ENCODE data around the gene TSPEAR. TPM values are rescaled to one million over a fixed set of nuclear protein-coding genes. Genes with fewer than 3 reads are reported as not detected.
"Not testable (repeated sequence)": the region's sequence is repeated elsewhere in the genome, so short reads cannot be mapped to it uniquely, and the experiment has no call there.

Gene TSPEAR
- total RNA-seq, 1 experiment from 2014 or later: not detected

- intact Hi-C loops (cut with micrococcal nuclease): no loop called here
- Mint-ChIP-seq H3K36me3 (ENCODE audit: insufficient read depth, unreplicated experiment) (no peaks in the 10 kb centered on the region), H3K27me3 (ENCODE audit: insufficient read depth, unreplicated experiment) (peaks cover 8% of the 10 kb centered on the region), H3K4me3 (ENCODE audit: unreplicated experiment) (no peak overlapping the region), H3K27ac (ENCODE audit: low read depth, unreplicated experiment) (no peak overlapping the region), H3K4me1 (ENCODE audit: insufficient read depth, unreplicated experiment) (no peaks in the 10 kb centered on the region), H3K9me3 (ENCODE audit: unreplicated experiment) (peaks cover 49% of the 10 kb centered on the region)
- DNase-seq (ENCODE audit: unreplicated experiment): no peak
- no TSS peak for BruUV-seq (replicated peaks)
- POLR2A ChIA-PET: no interaction called here
- CTCF ChIA-PET: no interaction called here
- no peak for TF ChIP-seq CTCF (IDR thresholded peaks at IDR 0.05; ENCODE audit: unreplicated experiment)
These were observed 82.5 kb downstream of the TSPEAR start for GRCh38 chr21:44628707-44629391.

GRCh38 chr21:44627831-44628233 lies 83.5 kb downstream of the TSPEAR start:
- H3K27me3 Mint-ChIP-seq (ENCODE audit: insufficient read depth, unreplicated experiment); intact Hi-C loops (cut with micrococcal nuclease); H3K27ac Mint-ChIP-seq (ENCODE audit: low read depth, unreplicated experiment); DNase-seq (ENCODE audit: unreplicated experiment); H3K36me3 Mint-ChIP-seq (ENCODE audit: insufficient read depth, unreplicated experiment); H3K4me3 Mint-ChIP-seq (ENCODE audit: unreplicated experiment); CTCF ChIA-PET; BruUV-seq (replicated peaks); H3K4me1 Mint-ChIP-seq (ENCODE audit: insufficient read depth, unreplicated experiment); POLR2A ChIA-PET: not testable (repeated sequence)
- H3K9me3 Mint-ChIP-seq (ENCODE audit: unreplicated experiment): peaks cover 50% of the 10 kb centered on the region

- POLR2A ChIA-PET; H3K27ac Mint-ChIP-seq (ENCODE audit: low read depth, unreplicated experiment); H3K4me1 Mint-ChIP-seq (ENCODE audit: insufficient read depth, unreplicated experiment); H3K27me3 Mint-ChIP-seq (ENCODE audit: insufficient read depth, unreplicated experiment); BruUV-seq (replicated peaks); DNase-seq (ENCODE audit: unreplicated experiment); CTCF ChIA-PET; H3K36me3 Mint-ChIP-seq (ENCODE audit: insufficient read depth, unreplicated experiment); H3K4me3 Mint-ChIP-seq (ENCODE audit: unreplicated experiment); intact Hi-C loops (cut with micrococcal nuclease): not testable (repeated sequence)
- peaks cover 55% of the 10 kb centered on the region for H3K9me3 Mint-ChIP-seq (ENCODE audit: unreplicated experiment)
These were observed 84.1 kb downstream of the TSPEAR start for GRCh38 chr21:44627181-44627822.

- DNase-seq (ENCODE audit: unreplicated experiment): no peak
- no TSS peak for BruUV-seq (replicated peaks)
- Mint-ChIP-seq H3K4me3 (ENCODE audit: unreplicated experiment) (no peak within 1 kb of the TSS), H3K27me3 (ENCODE audit: insufficient read depth, unreplicated experiment) (no peaks in the 10 kb centered on the region), H3K27ac (ENCODE audit: low read depth, unreplicated experiment) (no peak within 1 kb of the TSS), H3K9me3 (ENCODE audit: unreplicated experiment) (peaks cover 51% of the 10 kb centered on the region), H3K36me3 (ENCODE audit: insufficient read depth, unreplicated experiment) (no peaks in the 10 kb centered on the region), H3K4me1 (ENCODE audit: insufficient read depth, unreplicated experiment) (no peaks in the 10 kb centered on the region)
- intact Hi-C loops (cut with micrococcal nuclease): no loop called here
- ChIA-PET CTCF (no interaction called here), POLR2A (interaction anchor here (0.5 kb wide), 1 partner anchor 22 kb away, joined by 3 read pairs; no protein-coding TSS in a partner anchor)
- TF ChIP-seq CTCF (IDR thresholded peaks at IDR 0.05; ENCODE audit: unreplicated experiment): no peak
These were observed 84.7 kb downstream of the TSPEAR start, which contains the start of gene KRTAP10-9 for GRCh38 chr21:44626673-44627143. KRTAP10-9 (plus strand) TSS chr21:44627093; CDS start chr21:44627172, 79 bp downstream.

- H3K4me3 Mint-ChIP-seq (ENCODE audit: unreplicated experiment): no peak overlapping the region
- H3K36me3 Mint-ChIP-seq (ENCODE audit: insufficient read depth, unreplicated experiment): no peaks in the 10 kb centered on the region
- BruUV-seq (replicated peaks): no TSS peak
- H3K27ac Mint-ChIP-seq (ENCODE audit: low read depth, unreplicated experiment): no peak overlapping the region
- ChIA-PET POLR2A (interaction anchor here (0.5 to 1.1 kb wide), 2 partner anchors 21 to 29 kb away, joined by 3 read pairs; no protein-coding TSS in a partner anchor), CTCF (no interaction called here)
- H3K9me3 Mint-ChIP-seq (ENCODE audit: unreplicated experiment): peaks cover 47% of the 10 kb centered on the region
- intact Hi-C loops (cut with micrococcal nuclease): no loop called here
- no peaks in the 10 kb centered on the region for H3K27me3 Mint-ChIP-seq (ENCODE audit: insufficient read depth, unreplicated experiment)
- DNase-seq (ENCODE audit: unreplicated experiment): no peak
- TF ChIP-seq CTCF (IDR thresholded peaks at IDR 0.05; ENCODE audit: unreplicated experiment): no peak
- H3K4me1 Mint-ChIP-seq (ENCODE audit: insufficient read depth, unreplicated experiment): no peaks in the 10 kb centered on the region
These were observed 85.1 kb downstream of the TSPEAR start for GRCh38 chr21:44626262-44626661.
